H1 (cell line): Measurements from ENCODE around the gene ZC4H2. TPM values are rescaled to one million over a fixed set of nuclear protein-coding genes. Genes with fewer than 3 reads are reported as not detected.

ENCODE experiments used
- MAX ChIP-seq: IDR thresholded peaks from 2 replicates; pipeline ENCODE4 v1.6.1; 2012; ENCODE audit warnings: inconsistent platforms
- SIN3A ChIP-seq, 2 experiments: IDR thresholded peaks in 1 of 2; conservative IDR thresholded peaks in 1 of 2; 2 replicates each; pipeline ENCODE4 v1.6.1; 2011 to 2012; ENCODE audit warnings: low read length in 2 of 2, improper control_type of control experiment in 1 of 2, low read depth in 1 of 2, mild to moderate bottlenecking in 1 of 2
- polyA plus RNA-seq, 7 experiments: library from polyadenylated mRNA; depleted of rRNA in 3 of 7; stranded (reverse) in 5 of 7; unstranded in 2 of 7; fragments of >200 nt in 5 of 7; fragments of 200-250 nt in 2 of 7; gene quantifications; 1 replicate in 5 of 7; 2 replicates in 1 of 7; 4 replicates in 1 of 7; pipeline versions ENCODE4 v1.2.1 to v1.2.3, GENCODE V29; 2011 to 2013; ENCODE audit warnings: missing spikeins in 2 of 7, mixed read lengths in 2 of 7
- total RNA-seq: library from RNA; stranded (reverse); fragmentation: NEBNext Ultra II Directional; extraction: Animal tissue kit (Norgen Biotek cat#: 25700); gene quantifications from 2 replicates; pipeline ENCODE4 v1.2.1, GENCODE V29; 2021

Gene ZC4H2
- total and polyA plus RNA-seq, 2 of the 8 experiments (the other 6 are each of a cell fraction or from before 2014, with no cell fraction given) = 25.9 to 29.3 TPM

DNA sequence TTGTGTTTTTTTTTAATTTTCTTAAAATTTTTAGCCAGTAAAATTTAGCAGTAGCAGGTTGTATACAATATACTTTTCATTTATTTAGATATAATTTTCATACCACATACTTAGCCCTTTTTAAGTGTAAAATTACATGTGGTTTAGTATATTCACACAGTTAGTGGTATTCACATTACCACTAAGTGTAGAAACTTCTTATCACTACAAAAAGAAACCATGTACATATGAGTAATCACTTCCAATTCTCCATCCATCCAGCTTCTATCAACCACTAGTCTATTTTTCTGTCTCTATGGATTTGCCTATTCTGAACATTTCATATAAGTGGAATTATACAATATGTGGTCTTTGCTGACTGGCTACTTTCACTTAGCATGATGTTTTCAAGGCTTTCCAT lies 109.0 kb downstream of the ZC4H2 start (continued):
- TF ChIP-seq MAX (no peak), SIN3A (conservative IDR thresholded peaks at IDR 0.05 in 1 of 2, IDR thresholded peaks at IDR 0.05 in 1 of 2; ENCODE audit: low read depth in 1 of 2, low read length in 2 of 2) (no peak)

Other genes starting within 250 kb of the ZC4H2 start
- gene ZC3H12B, start 58.4 kb upstream of the ZC4H2 start, total RNA-seq = 1.5 and 2.1 TPM in 2 replicates
- 0.91 and 1.1 TPM in 2 replicates for gene ZC3H12B, start 58.4 kb upstream of the ZC4H2 start, polyA plus RNA-seq (2011; rRNA removed)